H9 (cell line): ENCODE results near the gene FAM227A. TPM values are rescaled to one million over a fixed set of nuclear protein-coding genes. Genes with fewer than 3 reads are reported as not detected.
A peak's percentile ranks its signal among the peaks of the same experiment; 100 is the strongest.

Experiments used
- DNase-seq: peaks from one replicate; pipeline ENCODE4 v3.0.0-alpha.2; 2017
- H2AFZ ChIP-seq: one replicate; pipeline ENCODE4 v1.6.1; 2013; ENCODE audit warnings: mild to moderate bottlenecking, low read length, control low read depth, moderate library complexity
- H2AK5ac ChIP-seq: 2 replicates; pipeline ENCODE4 v1.6.1; 2013; ENCODE audit warnings: low read length, control low read depth, mixed read lengths; ENCODE audit not compliant: insufficient read length
- H2BK120ac ChIP-seq: one replicate; pipeline ENCODE4 v1.6.1; 2013; ENCODE audit warnings: low read depth, mild to moderate bottlenecking, low read length, control low read depth, inconsistent platforms; ENCODE audit not compliant: poor library complexity, severe bottlenecking
- H2BK12ac ChIP-seq: 2 replicates; pipeline ENCODE4 v1.6.1; 2013; ENCODE audit warnings: low read length, control low read depth, mixed read lengths, low read depth; ENCODE audit not compliant: insufficient read length
- H2BK15ac ChIP-seq: 2 replicates; pipeline ENCODE4 v1.6.1; 2013; ENCODE audit warnings: low read depth, low read length, control low read depth
- H2BK20ac ChIP-seq: one replicate; pipeline ENCODE4 v1.6.1; 2013; ENCODE audit warnings: low read depth, mild to moderate bottlenecking, low read length, control low read depth, inconsistent platforms; ENCODE audit not compliant: poor library complexity, severe bottlenecking
- H2BK5ac ChIP-seq: 2 replicates; pipeline ENCODE4 v1.6.1; 2013; ENCODE audit warnings: low read length, control low read depth, mixed read lengths; ENCODE audit not compliant: insufficient read length
- H3K14ac ChIP-seq: 2 replicates; pipeline ENCODE4 v1.6.1; 2013; ENCODE audit warnings: low read length, control low read depth; ENCODE audit not compliant: insufficient read depth
- H3K18ac ChIP-seq: 2 replicates; pipeline ENCODE4 v1.6.1; 2013; ENCODE audit warnings: low read depth, mild to moderate bottlenecking, mixed read lengths, low read length, control low read depth; ENCODE audit not compliant: insufficient read length
- H3K23ac ChIP-seq: 2 replicates; pipeline ENCODE4 v1.6.1; 2013; ENCODE audit warnings: low read length, control low read depth, mixed read lengths, low read depth; ENCODE audit not compliant: insufficient read length
- H3K23me2 ChIP-seq: 2 replicates; pipeline ENCODE4 v1.6.1; 2013; ENCODE audit warnings: low read depth, mild to moderate bottlenecking, mixed read lengths, low read length, control low read depth; ENCODE audit not compliant: insufficient read length, poor library complexity, severe bottlenecking
- H3K27ac ChIP-seq: 2 replicates; pipeline ENCODE4 v1.5.1; 2013; ENCODE audit warnings: low read length, control low read depth, mixed read lengths, low read depth; ENCODE audit not compliant: insufficient read length
- H3K27me3 ChIP-seq: 2 replicates; pipeline ENCODE4 v1.6.1; 2013; ENCODE audit warnings: low read length, control low read depth, inconsistent platforms; ENCODE audit not compliant: insufficient read depth
- H3K4ac ChIP-seq: 2 replicates; pipeline ENCODE4 v1.6.1; 2013; ENCODE audit warnings: low read depth, mild to moderate bottlenecking, control low read depth, inconsistent platforms, low read length, moderate library complexity
- H3K4me1 ChIP-seq: 2 replicates; pipeline ENCODE4 v1.6.1; 2013; ENCODE audit warnings: low read length, control low read depth, inconsistent platforms; ENCODE audit not compliant: insufficient read depth
- H3K4me2 ChIP-seq: 2 replicates; pipeline ENCODE4 v1.6.1; 2013; ENCODE audit warnings: low read length, control low read depth, mixed read lengths; ENCODE audit not compliant: insufficient read length, insufficient read depth
- H3K56ac ChIP-seq: 2 replicates; pipeline ENCODE4 v1.6.1; 2013; ENCODE audit warnings: low read depth, mild to moderate bottlenecking, mixed read lengths, low read length, control low read depth; ENCODE audit not compliant: insufficient read length
- H3K79me1 ChIP-seq: 2 replicates; pipeline ENCODE4 v1.6.1; 2013; ENCODE audit warnings: low read depth, mild to moderate bottlenecking, moderate library complexity, low read length, control low read depth, inconsistent platforms; ENCODE audit not compliant: insufficient read depth, poor library complexity, severe bottlenecking
- H3K79me2 ChIP-seq: 2 replicates; pipeline ENCODE4 v1.6.1; 2013; ENCODE audit warnings: low read length, control low read depth, inconsistent platforms; ENCODE audit not compliant: insufficient read depth
- H3K9ac ChIP-seq: 2 replicates; pipeline ENCODE4 v1.6.1; 2013; ENCODE audit warnings: low read length, control low read depth, mixed read lengths; ENCODE audit not compliant: insufficient read length; ENCODE audit errors: extremely low read depth
- H3K9me3 ChIP-seq: one replicate; pipeline ENCODE4 v1.6.1; 2013; ENCODE audit warnings: low read depth, low read length, inconsistent platforms; ENCODE audit not compliant: control insufficient read depth
- H3T11ph ChIP-seq: one replicate; pipeline ENCODE4 v1.6.1; 2013; ENCODE audit warnings: mild to moderate bottlenecking, low read length, control low read depth, inconsistent platforms
- H4K20me1 ChIP-seq: one replicate; pipeline ENCODE4 v1.6.1; 2013; ENCODE audit not compliant: control insufficient read depth, insufficient read length, insufficient read depth
- H4K5ac ChIP-seq: 2 replicates; pipeline ENCODE4 v1.6.1; 2013; ENCODE audit warnings: low read depth, mild to moderate bottlenecking, mixed read lengths, low read length, control low read depth; ENCODE audit not compliant: insufficient read length
- H4K8ac ChIP-seq: replicated peaks from 2 replicates; pipeline ENCODE4 v1.6.1; 2013; ENCODE audit warnings: low read length, control low read depth, mixed read lengths, low read depth; ENCODE audit not compliant: insufficient read length
- H4K91ac ChIP-seq: 2 replicates; pipeline ENCODE4 v1.6.1; 2013; ENCODE audit warnings: low read depth, mild to moderate bottlenecking, moderate library complexity, mixed read lengths, low read length, control low read depth; ENCODE audit not compliant: insufficient read length
- H3K27ac Mint-ChIP-seq, 3 experiments: 2 replicates in 2 of 3; 3 replicates in 1 of 3; pipeline ENCODE4 v1.8.0; 2020 to 2021; ENCODE audit warnings: mixed read lengths in 3 of 3, mild to moderate bottlenecking in 1 of 3, moderate library complexity in 1 of 3
- H3K27me3 Mint-ChIP-seq: 2 replicates; pipeline ENCODE4 v1.8.0; 2021; ENCODE audit warnings: low read depth, mild to moderate bottlenecking, moderate library complexity, mixed read lengths
- H3K36me3 Mint-ChIP-seq, 3 experiments: 2 replicates in 2 of 3; 3 replicates in 1 of 3; pipeline ENCODE4 v1.8.0; 2020 to 2021; ENCODE audit warnings: low read depth in 3 of 3, mixed read lengths in 3 of 3; ENCODE audit not compliant: insufficient read depth in 1 of 3
- H3K4me1 Mint-ChIP-seq, 2 experiments: 2 replicates each; pipeline ENCODE4 v1.8.0; 2020; ENCODE audit warnings: mixed read lengths in 2 of 2
- H3K4me3 Mint-ChIP-seq, 2 experiments: 2 replicates in 1 of 2; 3 replicates in 1 of 2; pipeline ENCODE4 v1.8.0; 2020 to 2021; ENCODE audit warnings: mild to moderate bottlenecking in 2 of 2, mixed read lengths in 2 of 2, moderate library complexity in 1 of 2
- H3K9me3 Mint-ChIP-seq, 2 experiments: 2 replicates in 1 of 2; 3 replicates in 1 of 2; pipeline ENCODE4 v1.8.0; 2020; ENCODE audit warnings: mild to moderate bottlenecking in 2 of 2, mixed read lengths in 2 of 2, moderate library complexity in 1 of 2
- WGBS: extraction: QIAGEN DNeasy Blood & Tissue Kit; methylation state at CpG from one replicate; pipeline ENCODE4 v1.1.7; 2013; ENCODE audit warnings: missing lambda C conversion rate, low lambda C conversion rate, mixed read lengths; ENCODE audit not compliant: insufficient read length; ENCODE audit errors: extremely low coverage; 5-methylcytosine and 5-hydroxymethylcytosine counted together
- total RNA-seq: library from RNA; stranded (reverse); gene quantifications from 2 replicates; pipeline ENCODE4 v1.2.1, GENCODE V29; 2021
- TF ChIP-seq, protein P1 (sequence below): fragments of 200-600 bp; sonication (generic); conservative IDR thresholded peaks from 3 replicates; pipeline ENCODE4 v1.8.0; 2021; ENCODE audit warnings: antibody characterized with exemption, mild to moderate bottlenecking

Gene FAM227A
- total RNA-seq, 1 experiment from 2014 or later, result 3.6 TPM

DNA sequence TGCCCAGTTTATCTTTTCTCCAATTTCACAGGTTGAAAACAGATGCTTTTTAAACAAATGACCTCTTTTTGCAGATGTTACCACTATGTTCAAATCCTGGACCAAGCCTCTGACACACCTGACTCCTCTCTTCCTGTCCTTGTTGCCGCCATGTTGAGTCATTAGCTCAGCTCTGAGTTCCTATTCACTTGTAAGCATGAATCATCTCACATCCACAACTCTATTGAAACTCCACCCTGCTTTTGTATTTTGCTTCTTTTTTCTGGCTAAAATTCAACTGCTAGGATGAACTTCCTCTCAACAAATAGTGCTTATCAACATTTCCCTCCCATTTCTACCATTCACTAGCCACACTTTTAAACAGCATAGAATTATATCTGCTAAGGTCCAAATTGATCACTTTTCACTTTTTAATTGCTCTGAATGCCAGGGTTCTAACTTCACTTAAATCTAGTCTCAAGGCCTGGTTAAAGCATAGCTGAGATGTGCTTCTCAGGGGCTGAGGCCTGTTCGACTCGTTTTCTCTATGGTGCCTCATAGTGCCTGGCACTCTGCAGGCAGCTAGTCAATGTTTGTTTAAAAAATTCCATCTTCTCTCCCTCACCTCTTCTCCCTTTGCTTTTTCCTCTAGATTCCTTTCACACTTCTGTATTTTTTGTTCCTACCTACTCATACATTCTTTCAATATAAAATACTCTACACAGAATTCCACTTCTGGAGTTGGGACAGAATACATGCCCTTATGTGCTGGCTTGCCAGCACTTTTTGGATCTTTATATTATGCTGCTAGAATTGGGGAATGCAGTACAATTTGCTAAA is 40.6 kb upstream of the FAM227A start:
- Histone ChIP-seq H3K4me1 (peaks cover 5% of the 10 kb centered on the region), H3K4me2 (no peak overlapping the region), H3K27ac (no peak overlapping the region), H3T11ph (no peak overlapping the region), H4K8ac (no peak overlapping the region), H2BK20ac (no peak overlapping the region), H3K23me2 (peaks cover 10% of the 10 kb centered on the region), H4K5ac (no peak overlapping the region), H2BK5ac (no peak overlapping the region), H4K20me1 (no peaks in the 10 kb centered on the region), H2BK12ac (no peak overlapping the region), H3K79me1 (peaks cover 3% of the 10 kb centered on the region), H2AFZ (no peak overlapping the region), H2BK120ac (no peak overlapping the region), H3K56ac (no peak overlapping the region), H3K4ac (no peak overlapping the region), H3K14ac (no peak overlapping the region), H3K79me2 (peaks cover 9% of the 10 kb centered on the region), H3K9me3 (no peaks in the 10 kb centered on the region), H2AK5ac (no peak overlapping the region), H3K27me3 (no peaks in the 10 kb centered on the region), H3K9ac (no peak overlapping the region), H4K91ac (no peak overlapping the region), H3K18ac (no peak overlapping the region), H3K23ac (no peak overlapping the region), H2BK15ac (no peak overlapping the region)
- Mint-ChIP-seq H3K27ac (peak overlapping the region in 2 of 3 experiments; percentile 0 to 1; a peak in 3 of 7 replicates), H3K36me3 (peaks cover 7 to 28% (median 23%) of the 10 kb centered on the region in 3 experiments; a peak in 6 of 7 replicates), H3K9me3 (no peaks in the 10 kb centered on the region), H3K4me1 (peaks cover 37 to 41% of the 10 kb centered on the region in 2 experiments), H3K4me3 (no peak overlapping the region), H3K27me3 (no peaks in the 10 kb centered on the region; the same call in 1 of the 2 replicates)
- TF ChIP-seq, protein P1, sequence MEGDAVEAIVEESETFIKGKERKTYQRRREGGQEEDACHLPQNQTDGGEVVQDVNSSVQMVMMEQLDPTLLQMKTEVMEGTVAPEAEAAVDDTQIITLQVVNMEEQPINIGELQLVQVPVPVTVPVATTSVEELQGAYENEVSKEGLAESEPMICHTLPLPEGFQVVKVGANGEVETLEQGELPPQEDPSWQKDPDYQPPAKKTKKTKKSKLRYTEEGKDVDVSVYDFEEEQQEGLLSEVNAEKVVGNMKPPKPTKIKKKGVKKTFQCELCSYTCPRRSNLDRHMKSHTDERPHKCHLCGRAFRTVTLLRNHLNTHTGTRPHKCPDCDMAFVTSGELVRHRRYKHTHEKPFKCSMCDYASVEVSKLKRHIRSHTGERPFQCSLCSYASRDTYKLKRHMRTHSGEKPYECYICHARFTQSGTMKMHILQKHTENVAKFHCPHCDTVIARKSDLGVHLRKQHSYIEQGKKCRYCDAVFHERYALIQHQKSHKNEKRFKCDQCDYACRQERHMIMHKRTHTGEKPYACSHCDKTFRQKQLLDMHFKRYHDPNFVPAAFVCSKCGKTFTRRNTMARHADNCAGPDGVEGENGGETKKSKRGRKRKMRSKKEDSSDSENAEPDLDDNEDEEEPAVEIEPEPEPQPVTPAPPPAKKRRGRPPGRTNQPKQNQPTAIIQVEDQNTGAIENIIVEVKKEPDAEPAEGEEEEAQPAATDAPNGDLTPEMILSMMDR, result no peak
- no CpG with 5 or more reads among the region's 3 CpGs for WGBS
- DNase-seq, result no peak
